ENCODE data around the gene JAKMIP3. TPM values are rescaled to one million over a fixed set of nuclear protein-coding genes. Genes with fewer than 3 reads are reported as not detected.
A peak's percentile ranks its signal among the peaks of the same experiment; 100 is the strongest.

JAKMIP3 gene
- total RNA-seq, 1 donor from 2014 or later = 1.4 TPM

DNA sequence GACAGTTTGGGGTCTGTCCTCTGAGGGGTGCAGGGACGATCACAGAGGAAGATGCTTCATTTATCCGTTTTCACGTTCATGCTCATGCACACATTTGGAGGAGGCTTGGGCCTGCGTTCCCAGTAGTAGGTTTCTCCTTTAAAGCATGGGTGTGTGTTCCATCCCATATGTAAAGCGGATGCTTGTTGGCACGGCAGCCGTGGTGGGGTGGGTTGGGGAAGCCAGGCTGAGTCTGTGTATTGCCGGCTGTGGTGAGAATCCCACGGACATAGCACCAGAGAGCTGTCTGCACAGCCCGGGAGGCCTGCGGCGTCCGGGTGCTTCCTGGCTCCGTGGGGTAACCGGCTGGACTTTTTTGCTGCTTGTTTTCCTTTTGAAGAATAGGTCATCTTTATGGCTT, 440 bp downstream of the JAKMIP3 start:
- TF ChIP-seq, protein P1, sequence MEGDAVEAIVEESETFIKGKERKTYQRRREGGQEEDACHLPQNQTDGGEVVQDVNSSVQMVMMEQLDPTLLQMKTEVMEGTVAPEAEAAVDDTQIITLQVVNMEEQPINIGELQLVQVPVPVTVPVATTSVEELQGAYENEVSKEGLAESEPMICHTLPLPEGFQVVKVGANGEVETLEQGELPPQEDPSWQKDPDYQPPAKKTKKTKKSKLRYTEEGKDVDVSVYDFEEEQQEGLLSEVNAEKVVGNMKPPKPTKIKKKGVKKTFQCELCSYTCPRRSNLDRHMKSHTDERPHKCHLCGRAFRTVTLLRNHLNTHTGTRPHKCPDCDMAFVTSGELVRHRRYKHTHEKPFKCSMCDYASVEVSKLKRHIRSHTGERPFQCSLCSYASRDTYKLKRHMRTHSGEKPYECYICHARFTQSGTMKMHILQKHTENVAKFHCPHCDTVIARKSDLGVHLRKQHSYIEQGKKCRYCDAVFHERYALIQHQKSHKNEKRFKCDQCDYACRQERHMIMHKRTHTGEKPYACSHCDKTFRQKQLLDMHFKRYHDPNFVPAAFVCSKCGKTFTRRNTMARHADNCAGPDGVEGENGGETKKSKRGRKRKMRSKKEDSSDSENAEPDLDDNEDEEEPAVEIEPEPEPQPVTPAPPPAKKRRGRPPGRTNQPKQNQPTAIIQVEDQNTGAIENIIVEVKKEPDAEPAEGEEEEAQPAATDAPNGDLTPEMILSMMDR (IDR thresholded peaks at IDR 0.05; ENCODE audit: unreplicated experiment) = no peak
- H3K4me1 Mint-ChIP-seq = peaks cover 12% of the 10 kb centered on the region
- no peaks in the 10 kb centered on the region for H3K36me3 Mint-ChIP-seq
- no peaks in the 10 kb centered on the region for H3K9me3 Mint-ChIP-seq
- H3K27ac Mint-ChIP-seq = peak overlapping the region; percentile 96
- H3K4me3 Mint-ChIP-seq = peak overlapping the region; percentile 73
- peak in 1 of 2 experiments; percentile 39 for DNase-seq (ENCODE audit: low spot score in 2 of 2, unreplicated experiment in 2 of 2)
- peaks cover 26% of the 10 kb centered on the region for H3K27me3 Mint-ChIP-seq (ENCODE audit: low read depth)

DNA sequence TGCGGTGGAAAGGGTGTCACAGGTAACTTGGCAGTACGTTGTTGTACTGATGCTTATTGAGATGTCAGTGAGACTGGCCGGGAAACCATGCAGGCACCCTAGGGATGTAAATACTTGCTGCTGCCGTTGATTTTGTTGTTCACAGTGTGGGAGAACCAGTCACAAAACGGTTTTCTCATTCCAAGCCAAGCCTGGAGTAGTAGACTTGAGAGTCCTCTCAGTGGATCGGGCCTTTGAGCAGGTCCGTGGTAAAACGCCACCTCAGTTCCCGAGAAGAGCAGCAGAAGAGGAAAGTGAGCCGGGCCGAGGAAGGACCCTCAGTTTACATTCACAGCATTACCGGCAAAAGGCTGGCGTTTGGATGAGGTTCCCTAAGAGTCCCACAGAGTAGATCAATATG, 1.1 kb downstream of the JAKMIP3 start:
- peaks cover 22% of the 10 kb centered on the region for H3K27me3 Mint-ChIP-seq (ENCODE audit: low read depth)
- H3K4me3 Mint-ChIP-seq = peak overlapping the region; percentile 10
- H3K27ac Mint-ChIP-seq = peak overlapping the region; percentile 61
- H3K9me3 Mint-ChIP-seq = no peaks in the 10 kb centered on the region
- H3K4me1 Mint-ChIP-seq = peaks cover 12% of the 10 kb centered on the region
- TF ChIP-seq, protein P1 (IDR thresholded peaks at IDR 0.05; ENCODE audit: unreplicated experiment) = no peak
- DNase-seq (ENCODE audit: low spot score in 2 of 2, unreplicated experiment in 2 of 2) = peak in 1 of 2 experiments; percentile 34
- no peaks in the 10 kb centered on the region for H3K36me3 Mint-ChIP-seq

DNA sequence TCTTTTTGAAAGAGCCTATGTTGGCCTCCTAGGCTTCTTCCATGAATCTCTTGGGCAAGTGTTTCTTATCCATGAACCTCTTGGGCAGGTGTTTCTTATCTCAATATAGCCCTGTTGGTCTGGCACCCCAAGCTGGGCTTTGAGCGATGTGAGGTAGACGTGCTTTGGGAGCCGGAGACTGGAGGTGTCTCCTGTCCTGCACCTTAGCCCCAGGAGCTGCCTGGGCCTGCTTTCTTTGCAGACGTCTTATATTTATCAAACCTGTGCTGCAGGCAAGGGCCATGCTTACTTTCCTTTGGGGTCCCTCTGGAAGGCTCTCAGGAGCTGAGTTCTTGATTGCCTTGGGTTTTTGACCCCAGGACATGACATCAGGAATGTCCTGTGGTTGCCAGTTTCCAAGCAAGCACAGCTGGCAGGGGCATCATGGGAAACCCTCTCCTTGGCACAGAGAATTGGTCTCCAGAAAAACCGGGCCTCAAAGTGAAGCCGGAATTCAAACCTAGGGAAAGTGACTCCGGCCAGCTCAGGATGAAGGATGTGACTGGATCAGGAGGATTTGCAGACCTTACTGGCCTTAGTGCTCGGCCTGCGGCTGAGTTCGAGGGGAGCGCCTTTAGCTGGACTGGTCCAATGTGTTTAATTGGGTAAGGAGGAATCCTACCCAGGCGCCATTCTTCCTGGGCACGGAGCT, 2.8 kb downstream of the JAKMIP3 start:
- peak in 1 of 2 experiments; percentile 16 for DNase-seq (ENCODE audit: low spot score in 2 of 2, unreplicated experiment in 2 of 2)
- no peak overlapping the region for H3K27ac Mint-ChIP-seq
- H3K36me3 Mint-ChIP-seq = no peaks in the 10 kb centered on the region
- peaks cover 12% of the 10 kb centered on the region for H3K4me1 Mint-ChIP-seq
- TF ChIP-seq, protein P1 (IDR thresholded peaks at IDR 0.05; ENCODE audit: unreplicated experiment) = no peak
- H3K4me3 Mint-ChIP-seq = no peak overlapping the region
- peaks cover 17% of the 10 kb centered on the region for H3K27me3 Mint-ChIP-seq (ENCODE audit: low read depth)
- peaks cover 5% of the 10 kb centered on the region for H3K9me3 Mint-ChIP-seq

DNA sequence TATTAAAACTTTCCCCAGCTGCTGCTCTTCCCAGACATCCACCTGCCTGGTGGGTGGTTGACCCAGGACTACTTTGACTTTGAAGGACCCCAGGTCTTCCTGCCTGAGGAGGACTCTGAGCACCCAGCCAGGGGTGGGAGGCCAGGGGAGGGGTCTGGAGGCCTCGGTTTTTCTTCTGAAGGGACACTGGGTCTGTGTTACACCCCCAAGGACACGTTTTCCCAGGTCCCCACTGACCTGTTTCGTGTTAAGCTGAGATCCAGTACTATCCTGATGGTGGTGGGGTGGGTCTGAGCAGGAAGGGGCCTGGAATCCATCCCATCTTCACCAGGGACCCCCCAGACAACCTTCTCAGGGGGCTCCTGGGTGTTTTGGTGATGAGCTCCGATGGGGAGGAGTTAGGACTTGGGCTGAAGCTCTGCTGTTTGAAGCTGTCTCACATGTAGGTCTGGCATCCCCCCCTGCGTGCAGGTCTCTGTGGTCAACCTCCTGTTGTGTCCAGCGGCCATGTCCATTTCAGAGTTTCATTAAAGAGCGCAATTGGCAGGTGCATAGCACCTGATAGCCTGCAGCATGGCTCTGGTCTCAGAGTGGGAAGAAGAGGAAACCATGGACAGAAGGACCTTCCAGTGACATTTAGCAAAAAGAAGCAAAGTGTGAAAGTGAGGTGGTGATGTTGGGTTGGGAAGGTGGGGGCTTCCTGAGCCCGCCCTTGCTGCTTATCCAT, 3.5 kb downstream of the JAKMIP3 start:
- Mint-ChIP-seq H3K27me3 (ENCODE audit: low read depth) (peaks cover 17% of the 10 kb centered on the region), H3K4me3 (no peak overlapping the region), H3K9me3 (peaks cover 6% of the 10 kb centered on the region), H3K36me3 (no peaks in the 10 kb centered on the region), H3K27ac (no peak overlapping the region), H3K4me1 (peaks cover 12% of the 10 kb centered on the region)
- TF ChIP-seq, protein P1 (IDR thresholded peaks at IDR 0.05; ENCODE audit: unreplicated experiment) = no peak
- DNase-seq (ENCODE audit: low spot score in 2 of 2, unreplicated experiment in 2 of 2) = peak in 1 of 2 experiments; percentile 29

DNA sequence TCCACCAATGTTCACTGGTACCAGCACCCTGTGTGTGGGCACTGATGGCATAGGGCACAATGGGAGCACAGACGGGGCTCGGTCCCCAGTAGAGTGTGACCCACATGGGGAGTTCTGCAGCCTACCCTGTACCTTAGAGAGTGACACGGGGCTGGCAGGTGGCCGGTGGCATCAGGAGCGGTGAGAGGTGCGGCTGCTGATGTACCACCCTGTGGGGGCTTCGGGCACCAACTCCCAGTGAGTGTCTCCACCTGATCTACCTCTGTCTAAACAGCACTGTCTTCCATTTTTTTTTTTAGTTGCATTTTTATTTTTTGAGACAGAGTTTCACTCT, 4.1 kb downstream of the JAKMIP3 start:
- DNase-seq (ENCODE audit: low spot score in 2 of 2, unreplicated experiment in 2 of 2) = no peak
- peaks cover 11% of the 10 kb centered on the region for H3K9me3 Mint-ChIP-seq
- H3K4me3 Mint-ChIP-seq = no peak overlapping the region
- H3K27me3 Mint-ChIP-seq (ENCODE audit: low read depth) = peaks cover 17% of the 10 kb centered on the region
- H3K27ac Mint-ChIP-seq = no peak overlapping the region
- H3K36me3 Mint-ChIP-seq = no peaks in the 10 kb centered on the region
- TF ChIP-seq, protein P1 (IDR thresholded peaks at IDR 0.05; ENCODE audit: unreplicated experiment) = no peak
- H3K4me1 Mint-ChIP-seq = peaks cover 12% of the 10 kb centered on the region

Measured in mesothelial cell of epicardium (in vitro differentiated cells).